Endothelial cell of umbilical vein (primary cell): ENCODE measurements around the gene KIF23. TPM values are rescaled to one million over a fixed set of nuclear protein-coding genes. Genes with fewer than 3 reads are reported as not detected.

Experiments used
- BruUV-seq: library from RNA; stranded (reverse); fragments of 400-500 nt; replicated peaks from 2 replicates; lab custom pipeline; 2021; lab: Mats Ljungman, UMichigan
- CTCF ChIA-PET: fragments of 300-600, 350-600 bp; sonication (Branson Sonifier 250); formaldehyde crosslinking; loops from one replicate; lab custom pipeline; 2021; ENCODE audit warnings: antibody characterized with exemption, inconsistent platforms; lab: Charles Lee
- POLR2A ChIA-PET: fragments of 300-600, 350-600 bp; sonication (Branson Sonifier 250); formaldehyde crosslinking; loops from one replicate; lab custom pipeline; 2021; ENCODE audit warnings: antibody characterized with exemption, inconsistent platforms; lab: Charles Lee
- DNase-seq: peaks from one replicate; pipeline ENCODE4 v3.0.0-alpha.2; 2011; ENCODE audit warnings: low read depth, low spot score
- FAIRE-seq: peaks from 2 replicates; lab custom pipeline; 2011; peaks lifted over from hg19 to GRCh38; lab: Jason Lieb, UNC
- H2AFZ ChIP-seq: 2 replicates; pipeline ENCODE4 v1.6.0; 2012; ENCODE audit warnings: low read depth, low read length, control low read depth, inconsistent platforms
- H3K27ac ChIP-seq: 2 replicates; pipeline ENCODE4 v1.5.1; 2011; ENCODE audit warnings: low read depth, mild to moderate bottlenecking, control low read depth, low read length, moderate library complexity; ENCODE audit not compliant: insufficient read depth
- H3K27me3 ChIP-seq, 2 experiments: 2 replicates each; pipeline versions ENCODE4 v1.6.0 to v1.6.1; 2011; ENCODE audit warnings: low read length in 2 of 2, mixed read lengths in 1 of 2; ENCODE audit not compliant: control insufficient read depth in 2 of 2, insufficient read depth in 2 of 2
- H3K36me3 ChIP-seq, 2 experiments: 2 replicates in 1 of 2; 3 replicates in 1 of 2; pipeline ENCODE4 v1.5.1; 2011; ENCODE audit warnings: low read length in 2 of 2, mild to moderate bottlenecking in 1 of 2, moderate library complexity in 1 of 2; ENCODE audit not compliant: control insufficient read depth in 2 of 2, insufficient read depth in 2 of 2; ENCODE audit errors: extremely low read depth in 1 of 2
- H3K4me1 ChIP-seq: 3 replicates; pipeline ENCODE4 v1.5.1; 2011; ENCODE audit warnings: mild to moderate bottlenecking, low read length; ENCODE audit not compliant: control insufficient read depth, insufficient read depth; ENCODE audit errors: extremely low read depth
- H3K4me2 ChIP-seq: 2 replicates; pipeline ENCODE4 v1.6.1; 2011; ENCODE audit warnings: low read length, control low read depth, mixed read lengths; ENCODE audit not compliant: insufficient read depth
- H3K4me3 ChIP-seq, 3 experiments: fragments of 200-600 bp in 1 of 3; sonication (generic), shearing (Covaris generic) in 1 of 3; replicated peaks in 1 of 3; 2 replicates each; pipeline ENCODE4 v1.5.1; 2011 to 2016; ENCODE audit warnings: control low read depth in 3 of 3, low read length in 3 of 3, mild to moderate bottlenecking in 2 of 3, inconsistent platforms in 1 of 3, low read depth in 1 of 3, moderate library complexity in 1 of 3; ENCODE audit not compliant: insufficient read depth in 1 of 3
- H3K79me2 ChIP-seq: 2 replicates; pipeline ENCODE4 v1.6.0; 2012; ENCODE audit warnings: low read length, inconsistent platforms; ENCODE audit not compliant: control insufficient read depth, insufficient read depth
- H3K9ac ChIP-seq: replicated peaks from 2 replicates; pipeline ENCODE3; 2011; ENCODE audit warnings: low read length, control low read depth; ENCODE audit not compliant: insufficient read depth; ENCODE audit errors: extremely low read depth
- H3K9me1 ChIP-seq: replicated peaks from 3 replicates; pipeline ENCODE4 v1.6.0; 2011; ENCODE audit warnings: mild to moderate bottlenecking, low read length; ENCODE audit not compliant: control insufficient read depth, insufficient read depth; ENCODE audit errors: extremely low read depth
- H3K9me3 ChIP-seq: replicated peaks from 2 replicates; pipeline ENCODE4 v1.5.1; 2012; ENCODE audit warnings: low read length, inconsistent platforms; ENCODE audit not compliant: control insufficient read depth, insufficient read depth
- H4K20me1 ChIP-seq: replicated peaks from 2 replicates; pipeline ENCODE3; 2011; ENCODE audit warnings: mild to moderate bottlenecking, low read length; ENCODE audit not compliant: control insufficient read depth, insufficient read depth; ENCODE audit errors: extremely low read depth
- CTCF ChIP-seq, 2 donors: IDR thresholded peaks; 1 replicate in 1 of 2; 2 replicates in 1 of 2; pipeline ENCODE4 v1.5.1; 2011; ENCODE audit warnings: low read length in 2 of 2, mild to moderate bottlenecking in 2 of 2, moderate library complexity in 2 of 2, control low read depth in 1 of 2, inconsistent platforms in 1 of 2, low read depth in 1 of 2; ENCODE audit not compliant: insufficient read depth in 1 of 2; ENCODE audit errors: extremely low read depth in 1 of 2
- FOS ChIP-seq: IDR thresholded peaks from 2 replicates; pipeline ENCODE4 v1.6.1; 2011; ENCODE audit warnings: mild to moderate bottlenecking, low read length, moderate library complexity, borderline replicate concordance; ENCODE audit not compliant: insufficient read depth
- GATA2 ChIP-seq: IDR thresholded peaks from 2 replicates; pipeline ENCODE4 v1.7.0; 2011; ENCODE audit warnings: low read depth, mild to moderate bottlenecking, moderate library complexity, mixed read lengths, low read length; ENCODE audit not compliant: insufficient read length, insufficient read depth
- JUN ChIP-seq: IDR thresholded peaks from 2 replicates; pipeline ENCODE4 v1.6.1; 2011; ENCODE audit warnings: borderline replicate concordance, low read depth; ENCODE audit not compliant: insufficient read length, insufficient read depth
- MAX ChIP-seq: IDR thresholded peaks from 2 replicates; pipeline ENCODE4 v1.6.1; 2011; ENCODE audit not compliant: insufficient read depth, insufficient read length
- MYC ChIP-seq: IDR thresholded peaks from one replicate; pipeline ENCODE4 v1.6.1; 2011; ENCODE audit warnings: mild to moderate bottlenecking, low read depth, low read length
- POLR2A ChIP-seq: IDR thresholded peaks from 2 replicates; pipeline ENCODE4 v1.6.1; 2012; ENCODE audit warnings: low read depth, mild to moderate bottlenecking, control low read depth, low read length
- dilution Hi-C: fragments of 300-500 bp; cut with MboI; formaldehyde crosslinking; loops from one replicate; pipeline ENCODE4 v1.15.0; 2019; ENCODE audit warnings: low sequenced_read_pairs; ENCODE audit not compliant: extremely low pct_ligation_motif_present
- intact Hi-C: fragments of 100-400 bp; cut with micrococcal nuclease; formaldehyde crosslinking; loops from one replicate; pipeline ENCODE4 v1.10.0; 2022
- polyA plus RNA-seq, 4 experiments: library from polyadenylated mRNA; depleted of rRNA in 3 of 4; stranded (reverse) in 3 of 4; unstranded in 1 of 4; fragments of >200 nt; gene quantifications; 2 replicates each; pipeline versions ENCODE4 v1.2.1 to v1.2.3, GENCODE V29; 2011 to 2012; ENCODE audit warnings: missing spikeins in 1 of 4
- total RNA-seq: library from RNA; stranded (reverse); gene quantifications from 2 replicates; pipeline ENCODE4 v1.2.3, GENCODE V29; 2021

Gene KIF23
- total and polyA plus RNA-seq, 2 donors (not counting 3 experiments of a cell fraction or from before 2014, with no cell fraction given): 25.4 to 64.7 TPM

- Histone ChIP-seq H3K9me1 (no peaks in the 10 kb centered on the region), H3K27ac (no peak overlapping the region), H3K4me3 (no peak overlapping the region), H3K4me1 (peaks cover 15% of the 10 kb centered on the region), H3K9ac (no peak overlapping the region), H2AFZ (no peak overlapping the region), H4K20me1 (no peaks in the 10 kb centered on the region), H3K79me2 (no peaks in the 10 kb centered on the region), H3K27me3 (no peaks in the 10 kb centered on the region), H3K4me2 (no peak overlapping the region), H3K9me3 (no peaks in the 10 kb centered on the region), H3K36me3 (no peaks in the 10 kb centered on the region)
- peak; percentile 48 for DNase-seq
- no TSS peak for BruUV-seq
- dilution Hi-C loops: no loop called here
- ChIA-PET POLR2A (no interaction called here), CTCF (interaction anchor here (0.6 to 5.3 kb wide), 26 partner anchors 8 to 1244 kb away, joined by 3 to 36 read pairs (median 4); no protein-coding TSS in a partner anchor)
- FAIRE-seq: peak; percentile 21
- TF ChIP-seq CTCF (IDR thresholded peaks at IDR 0.05; ENCODE audit: extremely low read depth in 1 of 2, insufficient read depth in 1 of 2, low read depth in 1 of 2, low read length in 2 of 2) (peak; percentile 89 to 90), POLR2A (no peak), MAX (no peak), MYC (no peak)
- intact Hi-C loops: loop anchor here (5.0 to 10.0 kb wide), 2 partner anchors 249 to 1176 kb away; no protein-coding TSS in a partner anchor
Measured at GRCh38 chr15:69478259-69478781, 64.2 kb downstream of the KIF23 start.

- DNase-seq: no peak
- Histone ChIP-seq H3K36me3 (no peaks in the 10 kb centered on the region), H3K4me2 (no peak overlapping the region), H3K4me3 (no peak overlapping the region), H2AFZ (no peak overlapping the region), H4K20me1 (no peaks in the 10 kb centered on the region), H3K27ac (no peak overlapping the region), H3K79me2 (no peaks in the 10 kb centered on the region), H3K4me1 (peaks cover 11% of the 10 kb centered on the region), H3K9ac (no peak overlapping the region), H3K27me3 (peaks cover 0 to 3% of the 10 kb centered on the region in 2 experiments), H3K9me3 (no peaks in the 10 kb centered on the region), H3K9me1 (no peaks in the 10 kb centered on the region)
- TF ChIP-seq MYC: no peak
- TF ChIP-seq GATA2: no peak
- no peak for TF ChIP-seq FOS
- no peak for TF ChIP-seq JUN
- FAIRE-seq: no peak
- POLR2A ChIA-PET: no interaction called here
- no TSS peak for BruUV-seq
- CTCF ChIA-PET: interaction anchor here (0.8 to 2.6 kb wide), 9 partner anchors 8 to 1010 kb away, joined by 3 to 15 read pairs (median 4); no protein-coding TSS in a partner anchor
- dilution Hi-C loops: no loop called here
- intact Hi-C loops: loop anchor here (5.0 to 10.0 kb wide), 2 partner anchors 248 to 1176 kb away; no protein-coding TSS in a partner anchor
Measured at GRCh38 chr15:69479081-69479480, 64.9 kb downstream of the KIF23 start.
